GM20000 (cell line): ENCODE measurements around the gene DDX42.

Experiments
- DNase-seq: peaks from one replicate; pipeline ENCODE4 v3.0.0; 2012; ENCODE audit warnings: low spot score
- CTCF ChIP-seq: IDR thresholded peaks from 2 replicates; pipeline ENCODE4 v1.5.1; 2012; ENCODE audit warnings: mild to moderate bottlenecking, control low read depth; ENCODE audit errors: extremely low read depth, missing control alignments

The DDX42 gene

GRCh38 chr17:63752707-63753106 is 21.3 kb upstream of the DDX42 start:
- TF ChIP-seq CTCF, result no peak
- DNase-seq, result no peak

GRCh38 chr17:63753215-63753614 is 20.8 kb upstream of the DDX42 start:
- DNase-seq, result no peak

GRCh38 chr17:63754046-63754445 is 19.9 kb upstream of the DDX42 start:
- no peak for DNase-seq
- no peak for TF ChIP-seq CTCF

More at GRCh38 chr17:63753215-63753614, 20.8 kb upstream of the DDX42 start:
- no peak for TF ChIP-seq CTCF

DNA sequence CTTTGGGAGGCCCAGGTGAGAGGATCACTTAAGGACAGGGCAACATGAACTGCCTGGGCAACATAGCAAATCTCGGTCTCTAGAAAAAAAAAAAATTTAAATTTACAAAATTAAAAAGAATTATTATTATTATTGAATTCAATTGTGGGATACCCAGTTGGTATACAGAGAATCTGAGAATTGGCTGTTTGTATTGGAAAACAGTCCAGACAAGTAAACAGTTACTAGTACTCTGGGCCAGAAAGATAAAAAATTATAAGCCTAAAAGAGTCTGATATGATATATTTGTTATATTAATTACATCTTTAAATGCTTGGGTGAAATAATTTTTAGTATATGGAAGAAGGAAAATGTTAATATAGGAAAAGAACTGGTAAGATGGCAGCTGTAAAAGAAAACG is 15.5 kb upstream of the DDX42 start:
- DNase-seq, result no peak
- TF ChIP-seq CTCF, result no peak

- TF ChIP-seq CTCF, result no peak
- no peak for DNase-seq
These were observed 13.0 kb upstream of the DDX42 start for GRCh38 chr17:63760771-63761539.

GRCh38 chr17:63762161-63763078 is 11.6 kb upstream of the DDX42 start:
- TF ChIP-seq CTCF, result no peak
- no peak for DNase-seq

DNA sequence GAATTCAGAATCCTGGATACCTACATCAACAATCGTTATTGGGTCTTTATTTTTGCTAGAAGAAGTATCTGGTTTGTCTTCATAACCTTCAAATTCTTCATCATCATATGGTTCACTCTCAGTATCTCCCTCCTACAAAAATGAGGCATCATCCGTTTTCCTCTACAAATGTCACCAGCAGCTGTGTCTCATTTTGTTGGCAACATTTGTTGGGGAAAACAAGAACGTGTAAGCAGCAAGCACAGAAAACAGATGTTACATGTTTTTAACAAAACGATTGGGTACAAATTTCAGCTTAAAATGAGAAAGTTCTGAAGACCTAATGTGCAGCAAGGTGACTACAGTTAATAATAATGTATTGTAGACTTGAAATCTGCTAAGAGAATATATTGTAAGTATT is 9.3 kb upstream of the DDX42 start:
- DNase-seq, result no peak
- TF ChIP-seq CTCF, result no peak
